Measurements from ENCODE around the gene SLX9. TPM values are rescaled to one million over a fixed set of nuclear protein-coding genes. Genes with fewer than 3 reads are reported as not detected.

Gene SLX9
- total RNA-seq, 6 experiments from 2014 or later: 15.0 to 27.9 (median 17.1) TPM

DNA sequence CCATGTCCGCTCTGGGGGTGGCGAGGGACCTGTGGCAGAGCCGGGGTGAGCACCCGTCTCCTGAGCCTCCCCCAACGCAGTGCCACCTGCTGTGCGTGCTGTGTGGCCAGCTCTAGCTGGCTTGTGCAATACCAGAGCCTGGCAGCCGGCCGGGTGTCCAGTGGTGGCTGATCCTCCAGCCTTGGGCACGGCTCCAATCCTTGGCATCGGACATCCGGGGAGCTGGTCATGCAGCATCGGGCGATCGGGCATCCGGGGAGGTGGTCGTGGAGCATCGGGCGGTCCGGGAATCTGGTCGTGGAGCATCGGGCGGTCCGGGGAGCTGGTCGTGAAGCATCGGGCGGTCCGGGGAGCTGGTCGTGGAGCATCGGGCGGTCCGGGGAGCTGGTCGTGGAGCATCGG lies 8.1 kb downstream of the SLX9 start:
- DNase-seq: peak; percentile 94 to 96 (median 95)
- no peak for TF ChIP-seq POLR2A (IDR thresholded peaks at IDR 0.05)
- TF ChIP-seq, protein P1, sequence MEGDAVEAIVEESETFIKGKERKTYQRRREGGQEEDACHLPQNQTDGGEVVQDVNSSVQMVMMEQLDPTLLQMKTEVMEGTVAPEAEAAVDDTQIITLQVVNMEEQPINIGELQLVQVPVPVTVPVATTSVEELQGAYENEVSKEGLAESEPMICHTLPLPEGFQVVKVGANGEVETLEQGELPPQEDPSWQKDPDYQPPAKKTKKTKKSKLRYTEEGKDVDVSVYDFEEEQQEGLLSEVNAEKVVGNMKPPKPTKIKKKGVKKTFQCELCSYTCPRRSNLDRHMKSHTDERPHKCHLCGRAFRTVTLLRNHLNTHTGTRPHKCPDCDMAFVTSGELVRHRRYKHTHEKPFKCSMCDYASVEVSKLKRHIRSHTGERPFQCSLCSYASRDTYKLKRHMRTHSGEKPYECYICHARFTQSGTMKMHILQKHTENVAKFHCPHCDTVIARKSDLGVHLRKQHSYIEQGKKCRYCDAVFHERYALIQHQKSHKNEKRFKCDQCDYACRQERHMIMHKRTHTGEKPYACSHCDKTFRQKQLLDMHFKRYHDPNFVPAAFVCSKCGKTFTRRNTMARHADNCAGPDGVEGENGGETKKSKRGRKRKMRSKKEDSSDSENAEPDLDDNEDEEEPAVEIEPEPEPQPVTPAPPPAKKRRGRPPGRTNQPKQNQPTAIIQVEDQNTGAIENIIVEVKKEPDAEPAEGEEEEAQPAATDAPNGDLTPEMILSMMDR (IDR thresholded peaks at IDR 0.05): peak in 3 of 4 donors; percentile 25 to 50 (median 37)
- Histone ChIP-seq H3K9me3 (no peaks in the 10 kb centered on the region), H3K27me3 (no peaks in the 10 kb centered on the region), H3K4me1 (peaks cover 0 to 18% (median 5%) of the 10 kb centered on the region in 4 donors), H3K36me3 (peaks cover 0 to 8% (median 4%) of the 10 kb centered on the region in 4 donors), H3K27ac (no peak overlapping the region), H3K4me3 (no peak overlapping the region)
- 35% methylated on average over 6 of the region's 33 CpGs for WGBS (ENCODE audit: insufficient coverage, low coverage, low lambda C conversion rate, missing lambda C conversion rate)
- intact Hi-C loops (cut with DNase I): no loop called here
- ATAC-seq: peak; percentile 66 to 83 (median 76)

DNA sequence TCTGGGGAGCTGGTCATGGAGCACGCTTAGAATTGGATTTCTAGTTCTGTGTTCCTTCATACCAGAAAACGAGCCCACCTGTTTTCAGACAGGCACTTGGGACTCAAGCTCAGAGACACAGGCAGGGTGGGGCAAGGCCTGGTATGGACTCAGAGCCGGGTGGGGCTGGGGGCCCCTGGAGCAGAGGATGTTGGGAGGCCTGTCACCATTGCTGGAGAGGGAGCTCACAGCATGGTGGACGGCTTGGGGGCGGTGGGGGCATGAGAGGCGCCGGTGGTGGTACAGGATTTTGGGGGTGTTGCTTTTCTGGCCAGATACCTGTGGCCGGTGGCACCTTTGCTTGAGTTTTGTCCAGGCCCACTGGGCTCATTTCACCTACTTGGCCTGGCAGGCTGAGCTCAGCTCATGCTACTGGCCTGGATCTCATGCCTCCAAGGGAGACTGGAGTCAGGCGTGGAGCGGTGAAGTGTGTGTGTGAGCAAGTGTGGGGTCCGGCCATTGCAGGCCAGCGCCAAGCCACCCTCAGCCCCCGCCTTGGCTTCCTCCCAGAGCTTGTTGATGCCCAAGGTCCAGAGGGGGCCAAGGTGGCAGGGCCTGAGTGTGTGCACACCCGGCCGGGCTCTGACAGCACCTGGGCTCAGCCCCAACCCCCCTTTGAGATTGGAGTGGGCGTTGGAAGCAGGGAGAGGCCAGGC lies 8.7 kb downstream of the SLX9 start:
- intact Hi-C loops (cut with DNase I): no loop called here
- Histone ChIP-seq H3K4me1 (peaks cover 0 to 18% (median 5%) of the 10 kb centered on the region in 4 donors), H3K4me3 (no peak overlapping the region), H3K9me3 (no peaks in the 10 kb centered on the region), H3K27me3 (no peaks in the 10 kb centered on the region), H3K27ac (no peak overlapping the region), H3K36me3 (peaks cover 0 to 8% (median 4%) of the 10 kb centered on the region in 4 donors)
- TF ChIP-seq, protein P1 (IDR thresholded peaks at IDR 0.05): no peak
- no peak for TF ChIP-seq POLR2A (IDR thresholded peaks at IDR 0.05)
- DNase-seq (peak in 2 of 3 donors; percentile 20 to 55), ATAC-seq (no peak)
- no CpG with 5 or more reads among the region's 16 CpGs for WGBS (ENCODE audit: insufficient coverage, low coverage, low lambda C conversion rate, missing lambda C conversion rate)

DNA sequence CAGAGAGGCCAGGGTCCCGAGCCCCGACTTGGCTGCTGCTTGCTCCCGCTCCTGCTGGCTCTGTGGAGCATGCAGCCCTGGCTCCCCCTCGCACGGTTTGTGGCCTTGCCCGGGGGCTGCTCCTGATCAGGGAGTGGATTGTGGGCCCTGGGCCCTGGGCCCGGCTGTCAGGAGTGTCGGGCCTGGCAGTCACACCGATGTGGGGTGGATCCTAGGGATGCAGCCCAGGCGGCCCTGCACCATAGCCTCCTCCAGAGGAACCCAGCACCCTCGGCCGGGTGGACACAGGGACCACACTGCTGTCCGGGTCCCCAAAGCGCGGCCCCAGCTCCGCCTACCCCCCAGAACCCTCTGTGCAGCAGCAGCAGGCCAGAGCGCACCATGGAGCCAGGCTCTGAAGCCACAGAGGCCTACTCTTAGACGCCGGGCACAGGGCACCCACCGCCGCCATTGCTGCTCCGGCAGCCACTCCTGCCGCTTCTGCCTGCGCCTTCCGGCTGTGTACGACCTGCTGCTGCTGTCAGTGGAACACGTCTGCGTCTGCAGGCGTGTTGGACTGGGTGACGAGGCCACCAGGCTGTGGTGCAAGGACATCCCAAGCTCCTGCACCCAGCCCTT lies 9.4 kb downstream of the SLX9 start:
- no CpG with 5 or more reads among the region's 30 CpGs for WGBS (ENCODE audit: insufficient coverage, low coverage, low lambda C conversion rate, missing lambda C conversion rate)
- Histone ChIP-seq H3K4me3 (no peak overlapping the region), H3K27ac (no peak overlapping the region), H3K9me3 (no peaks in the 10 kb centered on the region), H3K4me1 (peaks cover 0 to 18% (median 5%) of the 10 kb centered on the region in 4 donors), H3K36me3 (peaks cover 0 to 3% (median under 1%) of the 10 kb centered on the region in 4 donors), H3K27me3 (no peaks in the 10 kb centered on the region)
- intact Hi-C loops (cut with DNase I): no loop called here
- DNase-seq (peak in 2 of 3 donors; percentile 24 to 58), ATAC-seq (no peak)
- no peak for TF ChIP-seq POLR2A (IDR thresholded peaks at IDR 0.05)
- TF ChIP-seq, protein P1 (IDR thresholded peaks at IDR 0.05): no peak

DNA sequence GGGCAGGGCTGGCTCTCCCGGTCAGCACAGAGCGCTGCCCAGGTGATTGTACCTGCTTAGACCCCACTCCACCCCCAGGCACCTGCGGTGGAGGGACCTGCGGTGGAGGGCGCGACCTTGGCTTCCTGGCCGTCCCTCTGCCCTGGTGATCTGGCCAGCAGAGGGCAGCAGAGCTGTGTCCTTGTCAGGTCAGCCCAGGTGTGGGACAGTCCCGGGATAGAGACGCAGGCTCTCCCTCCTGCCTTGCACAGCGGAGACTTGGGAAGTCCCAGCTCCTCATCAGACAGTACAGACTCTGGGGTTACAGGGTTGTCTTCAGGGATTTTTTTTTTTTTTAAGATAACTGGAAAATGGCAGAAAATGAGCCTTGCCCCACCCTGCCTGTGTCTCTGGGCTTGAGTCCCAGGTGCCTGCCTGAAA lies 10.0 kb downstream of the SLX9 start:
- 5% methylated on average over 4 of the region's 10 CpGs for WGBS (ENCODE audit: insufficient coverage, low coverage, low lambda C conversion rate, missing lambda C conversion rate)
- Histone ChIP-seq H3K4me1 (peaks cover 0 to 18% (median 5%) of the 10 kb centered on the region in 4 donors), H3K27ac (no peak overlapping the region), H3K36me3 (no peaks in the 10 kb centered on the region), H3K27me3 (no peaks in the 10 kb centered on the region), H3K4me3 (no peak overlapping the region), H3K9me3 (no peaks in the 10 kb centered on the region)
- DNase-seq: peak; percentile 89 to 93 (median 90)
- peak; percentile 76 to 86 (median 77) for ATAC-seq
- TF ChIP-seq, protein P1 (IDR thresholded peaks at IDR 0.05): peak; percentile 88 to 94 (median 92)
- TF ChIP-seq POLR2A (IDR thresholded peaks at IDR 0.05): no peak
- intact Hi-C loops (cut with DNase I): loop anchor here (5.0 kb wide), 1 partner anchor 178 kb away; no protein-coding TSS in a partner anchor

Measured in right lobe of liver (tissue), 6 donors.